ENCODE results near the gene BLMH.
A peak's percentile ranks its signal among the peaks of the same experiment; 100 is the strongest.

The BLMH gene

DNA sequence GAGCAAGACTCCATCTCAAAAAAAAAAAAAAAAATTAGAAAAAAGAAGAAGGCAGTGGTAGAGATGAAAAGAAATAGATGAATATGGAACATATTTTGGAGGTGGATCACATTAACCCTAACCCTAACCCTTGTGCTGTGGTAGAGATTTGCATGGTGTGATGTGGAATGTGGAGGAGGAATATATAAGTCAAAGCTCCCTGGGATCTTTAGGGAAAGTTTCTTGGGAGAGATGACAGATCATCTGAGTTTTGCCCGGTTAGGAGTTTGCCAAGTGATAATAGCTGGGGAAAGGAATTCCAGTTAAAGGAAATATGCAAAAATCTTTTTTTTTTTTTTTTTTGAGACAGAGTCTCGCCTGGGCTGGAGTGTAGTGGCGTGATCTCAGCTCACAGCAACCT, 13.0 kb upstream of the BLMH start:
- DNase-seq: no peak

DNA sequence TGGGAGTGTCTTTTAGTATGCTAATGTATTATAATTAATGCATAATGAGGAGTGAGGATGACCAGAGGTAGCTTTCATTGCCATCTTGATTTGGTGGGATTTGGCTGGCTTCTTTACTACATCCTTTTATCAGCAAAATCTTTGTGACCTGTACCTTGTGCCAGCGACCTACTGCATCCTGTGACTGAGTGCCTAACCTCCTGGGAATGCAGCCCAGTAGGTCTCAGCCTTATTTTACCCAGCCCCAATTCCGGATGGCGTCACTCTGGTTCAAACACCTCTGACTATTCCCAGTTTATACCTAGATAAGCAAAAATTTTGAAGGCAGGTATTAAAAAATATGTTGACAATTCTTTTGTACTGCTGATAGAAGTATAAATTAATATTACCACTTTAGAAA, 10.5 kb upstream of the BLMH start:
- DNase-seq: no peak

DNA sequence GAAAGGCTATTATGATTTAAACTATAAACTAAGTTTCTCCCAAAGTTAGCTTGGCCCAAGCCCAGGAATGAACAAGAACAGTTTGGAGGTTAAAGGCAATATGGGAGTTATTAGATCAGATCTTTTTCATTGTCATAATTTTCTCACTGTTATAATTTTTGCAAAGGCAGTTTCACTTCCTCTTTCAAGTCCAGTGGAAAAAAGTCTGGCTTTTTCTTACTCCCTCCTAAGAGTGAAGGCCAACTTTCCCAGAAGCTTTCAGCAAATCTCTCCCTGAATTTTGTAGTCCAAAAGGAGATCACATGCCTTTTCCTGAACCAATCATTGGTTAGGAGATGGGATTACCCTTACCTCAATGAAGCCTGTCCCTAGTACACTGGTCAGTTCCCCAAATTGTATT, 9.1 kb upstream of the BLMH start:
- DNase-seq: no peak

DNA sequence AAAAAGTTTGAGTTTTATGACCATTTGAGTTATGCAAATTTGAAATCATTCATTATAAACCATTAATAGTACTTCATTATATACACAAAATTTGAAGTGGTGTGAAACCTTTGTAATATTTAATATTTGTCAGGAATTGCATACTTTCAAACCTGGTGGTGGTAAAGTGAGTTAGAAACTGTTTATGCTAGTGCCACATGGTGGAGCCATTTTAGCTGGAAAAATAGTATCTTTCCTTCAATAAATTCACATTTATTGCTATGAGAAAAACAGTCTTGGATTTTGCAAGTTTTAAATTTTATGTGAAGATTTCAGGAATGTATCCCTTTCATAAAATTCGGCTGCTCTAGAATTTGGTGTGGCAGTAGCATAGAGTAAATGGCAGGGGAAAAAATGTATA, 7.3 kb upstream of the BLMH start:
- no peak for DNase-seq

DNA sequence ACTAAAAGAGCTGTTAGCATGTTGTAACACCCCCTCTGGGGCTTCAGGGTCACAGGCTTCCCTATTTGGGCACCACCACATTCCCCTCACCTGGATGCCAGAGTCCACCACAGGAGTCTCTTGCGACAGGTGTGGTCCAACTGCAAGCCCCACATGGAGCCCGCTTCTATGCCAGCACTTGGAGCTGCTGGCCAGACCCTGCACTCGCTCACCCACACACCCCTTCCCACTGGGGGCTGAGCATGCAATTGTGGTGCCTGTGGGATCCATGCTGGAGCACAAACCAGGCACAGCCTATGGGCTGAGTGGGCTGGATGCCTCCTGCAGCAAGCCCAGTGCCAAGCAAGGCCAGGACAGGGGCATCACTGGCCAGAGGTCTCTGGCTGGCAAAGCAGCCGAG, 6.0 kb upstream of the BLMH start:
- no peak for DNase-seq

DNA sequence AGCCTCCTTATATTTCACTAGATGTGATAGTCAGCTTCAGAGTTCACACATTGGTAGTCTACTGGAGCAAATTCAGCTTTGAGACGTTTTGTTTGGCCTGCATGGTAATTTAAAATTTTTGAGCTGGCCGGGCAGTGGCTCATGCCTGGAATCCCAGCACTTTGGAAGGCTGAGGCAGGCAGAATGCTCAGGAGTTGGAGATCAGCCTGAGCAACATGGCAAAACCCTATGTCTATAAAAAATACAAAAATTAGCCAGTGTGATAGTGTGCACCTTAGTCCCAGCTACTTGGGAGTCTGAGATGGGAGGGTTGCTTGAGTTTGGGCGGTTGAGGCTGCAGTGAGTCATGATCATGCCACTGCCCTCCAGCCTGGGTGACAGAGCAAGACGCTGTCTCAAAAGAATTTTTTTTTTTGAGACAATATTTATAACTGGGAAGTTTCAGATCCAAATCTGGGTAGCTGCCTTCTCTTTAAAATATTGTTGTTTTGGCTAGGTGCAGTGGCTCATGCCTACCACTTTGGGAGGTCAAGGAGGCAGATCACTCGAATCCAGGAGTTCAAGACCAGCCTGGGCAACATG, 4.8 kb upstream of the BLMH start:
- no peak for DNase-seq

DNA sequence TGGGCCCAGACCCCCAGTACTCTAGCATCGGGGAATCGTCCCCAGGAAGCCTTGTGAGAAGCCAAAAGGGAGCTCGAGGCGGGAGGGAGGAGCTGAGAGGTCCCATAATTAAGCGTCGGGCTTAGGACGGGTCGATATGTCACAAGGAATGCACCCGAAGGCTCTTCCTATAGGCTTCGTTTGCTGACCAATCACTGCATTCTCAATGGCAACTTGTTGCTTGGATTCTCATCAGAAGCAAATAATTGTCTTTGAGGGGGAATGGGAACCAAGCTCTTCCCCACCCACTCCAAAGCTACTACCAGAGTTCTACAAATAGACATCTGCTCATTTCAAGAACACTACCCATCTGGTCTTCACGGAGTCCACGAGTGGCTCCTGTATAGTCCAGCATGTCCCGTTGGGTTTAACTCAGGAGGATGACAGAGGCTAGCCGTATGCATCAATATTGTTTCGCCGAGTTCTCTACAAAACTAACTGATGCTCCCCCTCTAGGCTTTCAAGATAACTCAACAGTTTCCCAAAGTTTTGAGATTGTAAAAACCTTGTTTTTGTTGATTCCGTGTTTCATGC, 628 bp upstream of the BLMH start:
- DNase-seq: peak; percentile 51

DNA sequence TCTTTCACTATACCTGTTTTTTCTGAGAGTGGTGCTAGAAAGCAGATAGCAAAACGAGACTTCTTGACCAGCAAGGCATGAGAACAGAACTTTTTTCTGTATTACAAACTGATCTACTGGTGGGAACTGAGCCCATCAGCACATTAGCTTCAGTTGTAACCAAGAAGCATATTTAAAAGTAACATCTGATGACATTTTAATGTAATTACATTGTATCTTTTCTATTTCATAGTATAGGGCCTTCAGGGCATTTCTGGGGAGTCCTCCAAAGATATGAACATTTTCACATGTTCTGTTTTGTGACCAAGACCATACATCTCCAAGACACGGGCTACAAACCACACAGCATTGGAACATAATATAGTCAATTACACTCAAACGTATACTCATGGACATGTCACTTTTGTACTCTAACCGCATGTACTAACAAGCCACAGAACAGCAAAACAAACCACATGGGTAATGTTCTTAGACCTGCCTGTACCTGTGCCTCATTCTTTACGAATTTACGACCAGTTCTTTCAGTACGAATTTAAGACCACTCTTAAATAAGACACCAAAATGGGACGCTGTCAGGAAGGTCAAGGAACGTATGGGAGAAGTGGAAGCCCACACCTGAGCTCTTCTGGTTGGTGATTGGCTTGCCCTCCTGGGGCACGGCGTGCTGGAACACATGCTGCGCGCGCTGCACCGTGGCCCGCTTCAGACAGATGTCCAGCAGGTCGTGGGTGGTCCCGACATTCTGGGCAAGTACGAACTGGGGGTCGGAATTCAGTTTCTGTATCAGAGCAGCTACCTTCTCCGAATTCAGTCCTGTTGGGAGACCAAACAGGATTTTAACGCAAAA, 825 bp downstream of the BLMH start:
- DNase-seq: peak; percentile 59

DNA sequence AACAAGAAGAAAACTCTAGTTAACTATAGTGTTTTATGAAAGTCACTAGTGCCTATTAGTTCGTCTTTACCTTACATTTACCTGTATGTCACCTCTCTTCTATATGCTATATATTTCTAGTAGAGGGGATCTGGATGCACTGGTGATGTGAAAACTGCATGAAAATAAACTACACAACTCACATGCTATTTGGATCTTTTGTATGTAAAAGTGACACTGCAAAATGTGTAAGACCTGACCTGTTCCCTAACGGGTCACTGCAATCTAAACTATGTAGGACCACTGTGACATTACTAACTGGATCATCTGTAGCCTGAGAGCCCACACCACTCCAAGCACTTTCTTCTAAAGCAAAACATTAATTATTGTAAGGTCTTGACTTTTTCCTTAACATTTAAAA, 1.7 kb downstream of the BLMH start:
- no peak for DNase-seq

DNA sequence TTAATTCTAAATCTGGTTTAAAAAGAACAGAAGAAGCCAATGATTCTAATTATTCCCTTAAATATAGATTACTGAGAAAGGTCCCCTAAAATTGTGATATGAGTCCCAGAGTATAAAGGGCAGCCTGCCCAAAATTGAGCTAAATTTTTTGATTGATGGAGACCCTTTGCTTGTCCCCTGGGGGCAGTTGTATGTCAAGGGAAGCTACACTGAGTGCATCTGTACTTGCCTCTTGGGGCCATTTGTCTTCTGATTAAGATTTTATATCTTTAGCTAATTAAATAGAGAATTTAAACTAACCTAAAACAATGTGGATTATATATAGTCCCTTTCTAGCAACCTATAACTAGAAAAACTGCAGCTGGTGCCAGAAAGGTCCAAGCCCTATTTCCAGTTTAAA, 12.6 kb downstream of the BLMH start:
- DNase-seq: no peak

DNA sequence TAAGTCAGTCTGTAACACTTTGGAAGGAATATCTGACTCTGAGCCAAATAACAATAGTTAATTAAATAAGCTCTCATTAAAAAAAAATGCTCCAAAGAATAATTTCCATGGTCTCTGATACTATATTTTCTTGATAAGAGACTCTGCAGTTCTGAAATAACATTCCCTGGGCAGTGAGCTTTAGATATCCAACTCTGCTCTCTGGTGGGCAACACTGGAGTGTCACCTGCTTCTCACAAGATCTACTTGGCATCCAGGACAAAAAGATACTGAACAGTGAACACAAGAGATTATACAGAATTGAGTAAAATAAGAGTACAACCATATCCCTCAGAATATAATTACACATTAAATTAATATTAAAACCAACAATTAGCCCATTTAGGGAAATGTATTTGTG, 13.7 kb downstream of the BLMH start:
- peak; percentile 61 for DNase-seq

DNA sequence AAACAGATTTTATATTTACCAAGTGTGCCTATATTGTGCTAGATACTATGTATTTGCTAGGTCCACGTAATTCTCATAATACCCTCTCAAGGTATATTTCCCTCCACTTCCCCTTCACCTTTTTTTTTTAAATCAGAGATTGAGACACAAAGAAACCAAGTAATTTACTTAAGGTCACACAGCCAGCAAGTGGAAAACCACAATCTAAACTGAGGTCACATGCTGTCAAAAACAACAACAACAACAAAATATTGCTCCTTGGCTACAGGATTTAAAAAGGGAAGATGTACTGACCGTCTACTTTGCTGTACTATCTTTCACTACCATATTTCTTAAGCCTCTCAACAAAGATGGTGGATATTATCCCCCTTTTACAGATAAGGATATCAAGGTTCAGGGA, 15.8 kb downstream of the BLMH start:
- no peak for DNase-seq

DNA sequence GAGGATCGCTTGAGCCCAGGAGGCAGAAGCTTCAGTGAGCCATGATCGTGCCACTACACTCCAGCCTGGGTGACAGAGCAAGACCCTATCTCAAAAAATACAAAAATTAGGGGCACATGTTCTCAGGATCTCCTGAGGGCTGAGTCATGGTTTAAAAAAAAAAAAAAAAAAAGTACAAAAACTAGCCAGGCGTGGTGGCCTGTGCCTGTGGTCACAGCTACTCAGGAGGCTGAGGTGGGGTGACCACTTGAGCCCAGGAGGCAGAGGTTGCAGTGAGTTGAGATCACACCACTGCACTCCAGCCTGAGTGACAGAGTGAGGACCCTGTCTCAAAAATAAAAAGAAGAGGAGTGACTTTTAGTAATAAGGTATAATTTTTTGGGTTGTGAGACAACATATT, 16.9 kb downstream of the BLMH start:
- no peak for DNase-seq

DNA sequence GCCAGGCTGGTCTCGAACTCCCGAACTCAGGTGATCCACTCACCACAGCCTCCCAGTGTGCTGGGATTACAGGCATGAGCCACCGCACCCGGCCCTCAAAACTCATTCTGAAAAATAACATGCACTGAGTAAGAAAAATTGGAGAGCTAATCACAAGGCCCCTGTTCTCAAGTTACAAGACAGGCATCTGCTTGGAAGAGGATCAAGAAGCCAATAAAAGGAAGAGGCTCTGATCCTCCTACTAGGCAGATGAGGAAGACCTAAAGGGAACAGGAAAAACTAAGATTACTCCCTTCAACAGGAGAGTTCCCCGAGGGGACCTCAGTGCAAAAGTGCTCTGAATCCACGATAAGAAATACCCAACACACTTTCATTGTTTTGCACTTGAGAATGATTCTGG, 18.4 kb downstream of the BLMH start:
- DNase-seq: no peak

DNA sequence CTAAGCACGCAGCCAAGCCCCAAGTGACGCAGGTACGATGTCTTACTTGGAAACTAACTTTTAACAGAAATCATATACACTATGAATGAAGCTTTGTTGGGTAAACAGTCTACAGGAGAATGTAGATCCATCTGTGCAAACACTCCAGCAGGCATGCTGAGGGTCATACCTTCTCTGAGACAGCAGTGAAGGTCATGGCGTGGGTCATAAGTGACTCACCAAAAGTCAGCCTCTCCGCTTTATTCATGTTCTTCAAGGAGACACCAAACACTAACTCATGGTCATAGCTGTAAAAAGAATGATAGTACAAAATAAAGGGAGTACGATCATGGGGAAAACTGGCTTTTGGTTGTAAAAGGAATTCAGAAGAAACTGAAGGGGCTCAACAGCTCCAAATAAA, 20.6 kb downstream of the BLMH start:
- no peak for DNase-seq

DNA sequence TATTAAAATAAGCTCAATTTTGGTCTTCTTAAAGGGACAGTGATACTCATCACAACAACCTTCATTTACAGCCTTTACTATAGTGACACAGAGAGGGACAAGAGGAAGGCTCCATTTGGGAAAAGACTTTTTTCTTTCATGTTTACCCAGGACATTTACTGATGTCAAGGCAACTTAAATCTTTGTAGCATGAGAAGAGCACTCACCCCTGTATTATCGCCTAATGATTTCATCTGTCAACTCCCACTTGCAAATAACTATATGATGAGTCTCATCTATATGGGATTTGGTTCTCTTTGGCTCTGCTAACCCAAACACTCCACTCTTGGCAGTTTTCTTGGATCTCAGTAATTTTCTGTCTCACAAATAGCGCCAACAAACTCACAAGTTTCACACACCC, 24.1 kb downstream of the BLMH start:
- no peak for DNase-seq

DNA sequence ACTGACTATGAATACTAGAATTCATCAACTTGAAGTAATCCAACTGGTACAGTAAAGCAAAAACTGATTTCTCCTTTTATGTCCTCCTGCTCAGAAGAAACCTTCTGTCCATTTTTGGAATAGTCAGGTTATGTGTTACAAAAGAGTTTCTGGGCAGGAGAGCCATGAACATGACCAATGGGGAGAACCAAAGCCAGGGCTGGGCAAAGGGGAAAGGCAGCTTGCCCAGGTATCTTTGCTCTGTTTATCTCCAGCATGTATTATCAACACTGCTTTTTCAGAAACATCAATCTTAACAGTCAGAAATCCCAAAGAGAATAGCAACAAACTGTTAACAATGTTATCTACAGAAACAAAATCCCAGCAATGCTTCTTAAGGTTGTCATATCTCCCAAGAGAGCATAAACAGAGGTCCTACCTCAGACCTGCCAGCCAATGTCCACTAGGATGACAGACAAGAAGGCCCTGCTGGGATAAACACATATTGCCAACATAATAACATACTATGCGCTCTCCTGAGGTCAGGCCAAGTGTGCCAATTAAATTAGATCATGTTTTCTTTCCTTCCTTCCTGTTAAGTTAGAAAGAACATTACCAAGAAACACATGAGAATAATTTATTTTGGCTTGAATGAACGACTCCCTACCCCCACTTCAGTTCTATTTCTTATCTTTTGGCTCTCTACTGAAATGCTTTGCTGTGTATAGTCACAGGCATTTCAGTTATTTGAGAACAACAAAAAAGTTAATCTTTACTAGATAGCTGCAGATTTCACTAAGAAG, 28.0 kb downstream of the BLMH start:
- DNase-seq: no peak

DNA sequence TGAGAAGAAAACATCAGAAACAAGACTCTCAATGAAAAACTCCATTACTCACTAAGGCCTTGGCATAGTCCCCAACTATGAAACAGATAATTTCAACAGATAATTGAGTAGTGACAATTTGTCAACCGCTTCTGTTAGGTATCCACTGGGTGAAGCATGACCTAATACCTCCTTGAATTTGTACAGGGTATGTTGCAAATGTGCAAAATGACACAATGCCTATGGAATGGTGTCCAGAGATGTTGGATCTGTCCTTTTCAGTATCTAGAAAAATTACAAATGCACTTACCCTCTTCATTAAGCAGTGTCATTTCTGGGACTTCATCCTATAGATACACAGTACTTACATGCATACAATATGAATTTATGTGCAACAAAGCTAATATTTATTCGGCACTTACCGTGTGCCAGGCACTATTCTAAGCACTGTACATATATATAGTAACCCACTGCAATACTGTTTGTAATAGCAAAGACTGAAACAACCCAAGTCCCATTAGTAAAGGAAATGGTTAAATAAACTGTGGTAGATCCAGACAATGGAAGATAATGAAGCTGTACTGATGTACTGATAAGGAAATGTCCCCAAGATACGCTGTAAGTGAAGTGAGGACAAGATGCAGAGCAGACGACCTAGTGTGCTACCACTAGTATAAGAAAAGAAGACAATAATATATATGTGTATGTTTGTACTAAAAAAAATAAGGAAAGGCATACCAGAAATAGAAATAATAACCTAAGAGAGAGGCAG, 34.8 kb downstream of the BLMH start:
- no peak for DNase-seq

DNA sequence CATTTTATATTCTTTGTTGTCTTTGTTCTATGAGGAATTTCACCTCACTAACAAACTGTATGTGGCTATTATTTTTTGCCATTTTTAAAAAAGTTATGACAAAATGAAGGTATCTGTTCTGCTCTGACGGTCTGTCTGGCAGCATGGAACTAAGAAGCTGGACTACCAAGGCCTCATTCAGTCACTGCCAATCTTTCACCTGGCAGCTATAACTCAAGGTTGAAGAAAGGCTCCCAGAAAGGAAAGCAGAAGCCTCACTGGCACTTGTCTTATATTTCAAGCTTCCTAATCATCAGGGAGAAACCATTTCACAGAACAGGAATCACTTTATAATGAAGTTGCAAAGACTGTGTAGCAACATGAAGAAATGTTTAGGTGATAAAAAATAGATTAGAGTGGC, 37.6 kb downstream of the BLMH start:
- DNase-seq: no peak

DNA sequence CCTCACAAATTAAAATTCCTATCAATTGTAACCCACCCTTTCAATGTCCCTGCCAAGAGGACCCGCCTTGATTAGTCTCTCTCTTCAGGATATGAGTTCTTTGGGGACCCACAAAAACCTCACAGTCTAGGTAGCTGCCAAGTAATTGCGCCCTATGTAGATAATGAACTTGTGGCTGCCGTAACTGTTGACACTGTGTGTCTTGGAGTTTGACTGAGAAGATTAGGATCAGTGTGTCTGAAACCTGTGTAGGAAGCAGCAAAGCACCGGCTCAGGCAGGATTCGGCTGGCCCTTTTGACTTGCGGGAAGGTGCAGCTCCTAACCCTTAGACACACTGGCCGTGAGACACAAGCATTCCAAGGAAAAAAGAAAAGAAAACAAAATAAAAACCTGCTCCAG, 38.4 kb downstream of the BLMH start:
- DNase-seq: peak; percentile 57

DNA sequence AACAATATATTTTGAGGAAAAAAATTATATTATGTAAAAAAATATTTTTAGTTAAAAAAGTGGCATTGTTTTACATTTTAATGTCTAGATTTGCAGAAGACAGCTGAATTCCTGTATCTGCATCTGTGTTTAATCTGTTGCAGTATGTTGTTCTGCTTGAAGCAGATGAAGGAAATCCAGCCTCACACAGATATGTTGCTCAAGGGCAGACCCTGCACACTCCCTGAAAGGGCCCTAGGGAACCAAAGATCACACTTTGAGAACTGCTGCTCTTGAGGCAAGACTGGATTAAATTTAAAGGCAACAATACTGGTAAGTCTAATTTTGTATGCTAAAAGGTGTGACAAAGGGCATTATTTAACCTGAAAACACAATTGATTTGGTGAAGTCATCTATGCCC, 39.8 kb downstream of the BLMH start:
- DNase-seq: no peak

DNA sequence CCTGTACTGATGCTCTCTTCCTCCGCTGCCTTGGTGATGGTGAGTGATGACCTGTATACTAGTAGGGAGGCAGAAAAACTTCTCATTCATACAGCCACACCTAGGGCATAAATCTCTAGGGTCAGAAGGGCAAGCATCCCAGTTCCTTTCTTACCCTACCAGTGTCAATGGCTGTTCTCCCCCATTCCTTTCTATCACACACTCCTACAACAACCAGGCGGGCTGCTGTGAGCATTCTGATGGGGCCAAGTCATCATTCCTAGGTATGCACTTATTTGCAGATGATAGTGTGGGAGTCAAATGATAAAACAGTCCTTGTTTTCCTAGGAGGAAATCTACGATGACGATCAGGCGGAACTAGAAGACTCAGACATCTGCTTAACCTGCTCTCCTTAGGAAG, 42.3 kb downstream of the BLMH start:
- no peak for DNase-seq

DNA sequence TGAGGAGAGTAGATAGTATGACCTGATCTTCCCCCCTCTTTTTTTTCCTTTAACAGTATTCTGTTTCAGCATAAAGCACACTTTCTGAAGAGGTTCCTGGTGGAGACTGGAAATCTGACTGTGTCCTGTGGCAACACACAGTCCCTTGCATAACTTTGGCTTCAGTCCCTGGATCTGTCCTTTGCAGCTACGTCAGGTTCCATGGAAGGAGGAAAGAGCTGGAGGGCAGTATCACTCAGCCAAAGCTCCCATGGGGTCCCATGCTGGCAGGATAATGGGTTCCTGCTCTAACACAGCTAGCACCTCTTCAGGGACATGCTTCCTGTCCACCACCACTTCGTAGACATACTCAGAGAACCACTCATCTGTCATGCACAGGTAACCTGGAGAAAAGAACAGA, 43.0 kb downstream of the BLMH start:
- no peak for DNase-seq
